Measurements from ENCODE around the gene PDE8B.

DNA sequence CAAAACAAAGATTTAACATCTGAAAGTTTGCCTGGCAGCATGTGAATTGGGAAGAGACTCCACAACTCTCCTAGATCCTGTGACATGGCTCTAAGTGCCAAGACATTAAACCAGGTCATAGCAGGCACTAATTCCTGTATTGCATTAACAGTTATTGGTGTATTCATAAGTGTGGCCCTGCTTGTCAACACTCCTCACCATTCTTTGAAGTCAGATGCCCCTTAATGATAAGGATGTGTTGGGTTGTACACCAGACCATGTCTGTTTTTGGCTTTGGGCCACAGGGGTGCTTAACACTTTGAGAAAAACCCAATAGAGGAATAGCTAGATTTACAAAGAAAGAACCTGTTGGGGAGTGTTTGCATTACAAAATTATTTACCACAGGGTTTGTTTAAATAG is 43.4 kb upstream of the PDE8B start:
- TF ChIP-seq, protein P1, sequence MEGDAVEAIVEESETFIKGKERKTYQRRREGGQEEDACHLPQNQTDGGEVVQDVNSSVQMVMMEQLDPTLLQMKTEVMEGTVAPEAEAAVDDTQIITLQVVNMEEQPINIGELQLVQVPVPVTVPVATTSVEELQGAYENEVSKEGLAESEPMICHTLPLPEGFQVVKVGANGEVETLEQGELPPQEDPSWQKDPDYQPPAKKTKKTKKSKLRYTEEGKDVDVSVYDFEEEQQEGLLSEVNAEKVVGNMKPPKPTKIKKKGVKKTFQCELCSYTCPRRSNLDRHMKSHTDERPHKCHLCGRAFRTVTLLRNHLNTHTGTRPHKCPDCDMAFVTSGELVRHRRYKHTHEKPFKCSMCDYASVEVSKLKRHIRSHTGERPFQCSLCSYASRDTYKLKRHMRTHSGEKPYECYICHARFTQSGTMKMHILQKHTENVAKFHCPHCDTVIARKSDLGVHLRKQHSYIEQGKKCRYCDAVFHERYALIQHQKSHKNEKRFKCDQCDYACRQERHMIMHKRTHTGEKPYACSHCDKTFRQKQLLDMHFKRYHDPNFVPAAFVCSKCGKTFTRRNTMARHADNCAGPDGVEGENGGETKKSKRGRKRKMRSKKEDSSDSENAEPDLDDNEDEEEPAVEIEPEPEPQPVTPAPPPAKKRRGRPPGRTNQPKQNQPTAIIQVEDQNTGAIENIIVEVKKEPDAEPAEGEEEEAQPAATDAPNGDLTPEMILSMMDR (optimal IDR thresholded peaks at IDR 0.05 in 1 of 3, IDR thresholded peaks at IDR 0.05 in 1 of 3, conservative IDR thresholded peaks at IDR 0.05 in 1 of 3; ENCODE audit: extremely low read depth in 1 of 3, insufficient read depth in 2 of 3, low read length in 3 of 3), result no peak
- no peak for TF ChIP-seq EZH2 (IDR thresholded peaks at IDR 0.05; ENCODE audit: low read length)

Data from keratinocyte (primary cell).